IMR-90 (cell line): ENCODE data around the gene TUB. TPM values are rescaled to one million over a fixed set of nuclear protein-coding genes. Genes with fewer than 3 reads are reported as not detected.

ENCODE experiments used
- ATAC-seq: fragments of 200-7000 bp; cut with Tn5 transposase; 2 replicates; pipeline ENCODE4 v1.9.1; 2020; ENCODE audit warnings: low read depth, mild to moderate bottlenecking, moderate library complexity
- BruUV-seq: library from RNA; stranded (reverse); fragments of 400-500 nt; replicated peaks from 2 replicates; lab custom pipeline; 2021; lab: Mats Ljungman, UMichigan
- CTCF ChIA-PET: fragments of 300-600 bp; formaldehyde crosslinking; extraction: SDS; loops from one replicate; lab custom pipeline; 2021; ENCODE audit warnings: antibody characterized with exemption; lab: Yijun Ruan, JAX
- POLR2A ChIA-PET: fragments of 300-600 bp; sonication (Branson Sonifier 250); formaldehyde crosslinking; loops from one replicate; lab custom pipeline; 2022; ENCODE audit warnings: antibody characterized with exemption; ENCODE audit not compliant: unreplicated experiment; lab: Charles Lee
- DNase-seq: peaks from one replicate; pipeline ENCODE4 v3.0.0; 2013
- H2AFZ ChIP-seq: replicated peaks from 2 replicates; pipeline ENCODE3; 2013; ENCODE audit warnings: low read length, mild to moderate bottlenecking; ENCODE audit not compliant: poor library complexity
- H2AK5ac ChIP-seq: 2 replicates; pipeline ENCODE4 v1.6.1; 2013; ENCODE audit warnings: low read depth, low read length, inconsistent platforms
- H2AK9ac ChIP-seq: replicated peaks from 2 replicates; pipeline ENCODE3; 2013; ENCODE audit warnings: mild to moderate bottlenecking, low read depth, low read length, moderate library complexity; ENCODE audit not compliant: poor library complexity
- H2BK120ac ChIP-seq: 2 replicates; pipeline ENCODE4 v1.6.1; 2013; ENCODE audit warnings: low read depth, low read length, inconsistent platforms
- H2BK15ac ChIP-seq: 3 replicates; pipeline ENCODE4 v1.6.1; 2013; ENCODE audit warnings: low read depth, low read length, inconsistent platforms
- H2BK20ac ChIP-seq: 2 replicates; pipeline ENCODE4 v1.6.1; 2013; ENCODE audit warnings: low read depth, mild to moderate bottlenecking, inconsistent platforms, low read length, moderate library complexity
- H2BK5ac ChIP-seq: 2 replicates; pipeline ENCODE4 v1.6.1; 2013; ENCODE audit warnings: mild to moderate bottlenecking, low read depth, low read length, inconsistent platforms; ENCODE audit not compliant: poor library complexity, severe bottlenecking
- H3K14ac ChIP-seq: replicated peaks from 2 replicates; pipeline ENCODE4 v1.6.1; 2013; ENCODE audit warnings: low read depth, low read length, inconsistent platforms
- H3K18ac ChIP-seq: 2 replicates; pipeline ENCODE4 v1.6.1; 2013; ENCODE audit warnings: low read depth, low read length, control low read depth
- H3K23ac ChIP-seq: 2 replicates; pipeline ENCODE4 v1.6.1; 2013; ENCODE audit warnings: low read depth, low read length, inconsistent platforms
- H3K27ac ChIP-seq: 2 replicates; pipeline ENCODE4 v1.5.1; 2013; ENCODE audit warnings: mild to moderate bottlenecking, control low read depth, low read length; ENCODE audit not compliant: insufficient read depth
- H3K27me3 ChIP-seq: 2 replicates; pipeline ENCODE4 v1.6.1; 2013; ENCODE audit warnings: low read length; ENCODE audit not compliant: control insufficient read depth, insufficient read depth
- H3K36me3 ChIP-seq: 2 replicates; pipeline ENCODE4 v1.6.1; 2013; ENCODE audit warnings: low read length, mixed read lengths; ENCODE audit not compliant: control insufficient read depth, insufficient read depth
- H3K4ac ChIP-seq: 2 replicates; pipeline ENCODE4 v1.6.1; 2013; ENCODE audit warnings: low read depth, low read length, inconsistent platforms
- H3K4me1 ChIP-seq: 2 replicates; pipeline ENCODE4 v1.6.1; 2013; ENCODE audit warnings: low read length, mixed read lengths; ENCODE audit not compliant: control insufficient read depth, insufficient read depth
- H3K4me2 ChIP-seq: 2 replicates; pipeline ENCODE4 v1.6.1; 2013; ENCODE audit warnings: low read depth, mild to moderate bottlenecking, control low read depth, low read length, moderate library complexity
- H3K4me3 ChIP-seq: 2 replicates; pipeline ENCODE4 v1.5.1; 2013; ENCODE audit warnings: low read depth, mild to moderate bottlenecking, control low read depth, low read length, moderate library complexity; ENCODE audit not compliant: insufficient read depth
- H3K56ac ChIP-seq: 2 replicates; pipeline ENCODE4 v1.6.1; 2013; ENCODE audit warnings: low read length, inconsistent platforms; ENCODE audit not compliant: insufficient read depth; ENCODE audit errors: extremely low read depth
- H3K79me1 ChIP-seq, 2 experiments: 2 replicates each; pipeline ENCODE4 v1.6.1; 2013; ENCODE audit warnings: low read length in 2 of 2, inconsistent platforms in 1 of 2, low read depth in 1 of 2
- H3K9ac ChIP-seq: 2 replicates; pipeline ENCODE4 v1.6.1; 2013; ENCODE audit warnings: low read depth, low read length, control low read depth
- H3K9me1 ChIP-seq: 2 replicates; pipeline ENCODE4 v1.6.1; 2013; ENCODE audit warnings: low read length, inconsistent platforms; ENCODE audit not compliant: insufficient read depth
- H3K9me3 ChIP-seq: 2 replicates; pipeline ENCODE4 v1.6.1; 2013; ENCODE audit warnings: low read length; ENCODE audit not compliant: control insufficient read depth, insufficient read depth
- H4K20me1 ChIP-seq: 2 replicates; pipeline ENCODE4 v1.6.1; 2013; ENCODE audit warnings: low read length, inconsistent platforms; ENCODE audit not compliant: insufficient read depth
- H4K5ac ChIP-seq: 2 replicates; pipeline ENCODE4 v1.6.1; 2013; ENCODE audit warnings: mild to moderate bottlenecking, low read depth, low read length, control low read depth
- H4K8ac ChIP-seq, 2 experiments: 2 replicates each; pipeline ENCODE4 v1.6.1; 2013; ENCODE audit warnings: low read depth in 2 of 2, low read length in 2 of 2, control low read depth in 1 of 2, inconsistent platforms in 1 of 2
- H4K91ac ChIP-seq: 2 replicates; pipeline ENCODE4 v1.6.1; 2013; ENCODE audit warnings: low read depth, low read length, inconsistent platforms; ENCODE audit not compliant: insufficient read depth
- BHLHE40 ChIP-seq: fragments of 150-350 bp; IDR thresholded peaks from 2 replicates; pipeline ENCODE4 v1.6.1; 2016; ENCODE audit warnings: mild to moderate bottlenecking, low read depth, low read length
- CEBPB ChIP-seq: IDR thresholded peaks from 2 replicates; pipeline ENCODE4 v1.6.1; 2012; ENCODE audit warnings: low read depth, low read length, improper control_type of control experiment
- CHD1 ChIP-seq: IDR thresholded peaks from 2 replicates; pipeline ENCODE4 v1.6.1; 2012; ENCODE audit warnings: low read depth, low read length, improper control_type of control experiment
- CTCF ChIP-seq: conservative IDR thresholded peaks from 2 replicates; pipeline ENCODE4 v1.5.1; 2012; ENCODE audit warnings: mild to moderate bottlenecking, low read depth, low read length, improper control_type of control experiment
- ELK1 ChIP-seq: fragments of 150-350 bp; IDR thresholded peaks from 2 replicates; pipeline ENCODE4 v1.6.1; 2016; ENCODE audit warnings: low read depth, mild to moderate bottlenecking, low read length, moderate library complexity, borderline replicate concordance
- FOS ChIP-seq: fragments of 150-350 bp; IDR thresholded peaks from 2 replicates; pipeline ENCODE4 v1.6.1; 2016; ENCODE audit warnings: low read depth, low read length
- MAFK ChIP-seq: IDR thresholded peaks from 2 replicates; pipeline ENCODE4 v1.6.1; 2012; ENCODE audit warnings: low read depth, low read length, improper control_type of control experiment
- MAZ ChIP-seq: IDR thresholded peaks from 2 replicates; pipeline ENCODE4 v1.6.1; 2012; ENCODE audit warnings: low read depth, mild to moderate bottlenecking, low read length, improper control_type of control experiment, moderate library complexity, borderline replicate concordance
- MXI1 ChIP-seq: IDR thresholded peaks from 2 replicates; pipeline ENCODE4 v1.6.1; 2012; ENCODE audit warnings: low read depth, mild to moderate bottlenecking, low read length, moderate library complexity, borderline replicate concordance
- NFE2L2 ChIP-seq: fragments of 150-350 bp; IDR thresholded peaks from 2 replicates; pipeline ENCODE4 v1.6.1; 2016; ENCODE audit warnings: low read depth, mild to moderate bottlenecking, low read length
- POLR2A ChIP-seq: IDR thresholded peaks from 2 replicates; pipeline ENCODE4 v1.6.1; 2012; ENCODE audit warnings: mild to moderate bottlenecking, low read depth, low read length
- RAD21 ChIP-seq: IDR thresholded peaks from 2 replicates; pipeline ENCODE4 v1.6.1; 2012; ENCODE audit warnings: low read length, improper control_type of control experiment
- RCOR1 ChIP-seq: IDR thresholded peaks from 2 replicates; pipeline ENCODE4 v1.6.1; 2012; ENCODE audit warnings: mild to moderate bottlenecking, low read length, improper control_type of control experiment; ENCODE audit not compliant: insufficient replicate concordance
- RFX5 ChIP-seq: IDR thresholded peaks from 2 replicates; pipeline ENCODE4 v1.8.0; 2012; ENCODE audit warnings: low read depth, mild to moderate bottlenecking, low read length, moderate library complexity
- SMC3 ChIP-seq: fragments of 150-350 bp; IDR thresholded peaks from 2 replicates; pipeline ENCODE4 v1.6.1; 2016; ENCODE audit warnings: low read depth, mild to moderate bottlenecking, antibody characterized with exemption, low read length, moderate library complexity
- USF2 ChIP-seq: fragments of 150-350 bp; IDR thresholded peaks from 2 replicates; pipeline ENCODE4 v1.6.1; 2017; ENCODE audit warnings: mild to moderate bottlenecking, antibody characterized with exemption, low read length, low read depth
- WGBS, 2 experiments: methylation state at CpG; one replicate each; pipeline versions ENCODE4 v1.1.5 to v1.1.7; 2013; ENCODE audit warnings: missing lambda C conversion rate in 2 of 2; ENCODE audit not compliant: insufficient read length in 1 of 2; ENCODE audit errors: extremely low coverage in 2 of 2; 5-methylcytosine and 5-hydroxymethylcytosine counted together
- dilution Hi-C: fragments of 300-500 bp; cut with HindIII; formaldehyde crosslinking; loops from one replicate; pipeline ENCODE4 v1.14.3; 2018; ENCODE audit warnings: low sequenced_read_pairs; ENCODE audit not compliant: unreplicated experiment
- in situ Hi-C: fragments of 300-500 bp; cut with MboI; formaldehyde crosslinking; loops from 3 replicates; pipeline ENCODE4 v1.14.3; 2019; ENCODE audit warnings: low sequenced_read_pairs, inconsistent platforms, mixed read lengths
- intact Hi-C: fragments of 100-400 bp; cut with micrococcal nuclease; formaldehyde crosslinking; loops from 2 replicates; pipeline ENCODE4 v1.10.0; 2022
- polyA plus RNA-seq, 3 experiments: library from polyadenylated mRNA; depleted of rRNA; stranded (reverse); fragments of >200 nt; gene quantifications; 2 replicates each; pipeline ENCODE4 v1.2.3, GENCODE V29; 2012; ENCODE audit warnings: low replicate concordance in 1 of 3
- total RNA-seq: library from RNA; depleted of rRNA; stranded (reverse); fragments of >200 nt; gene quantifications from 2 replicates; pipeline ENCODE4 v1.2.3, GENCODE V29; 2012

Gene TUB
- total and polyA plus RNA-seq, 2 of the 4 experiments (the other 2 are of a cell fraction): 11.8 to 12.9 TPM

- H2AFZ ChIP-seq: no peak overlapping the region
- no peaks in the 10 kb centered on the region for H4K20me1 ChIP-seq
- H3K27ac ChIP-seq: peak overlapping the region; percentile 16; the same call in 1 of the 2 replicates
- WGBS, 2 experiments: 5% methylated on average over 4 of the region's 8 CpGs; no CpG with 5 or more reads in 1 of the 2 experiments
- H3K23ac ChIP-seq: no peak overlapping the region
- no peaks in the 10 kb centered on the region for H3K9me3 ChIP-seq
- H2BK5ac ChIP-seq: no peak overlapping the region
- CTCF ChIA-PET: interaction anchor here (0.9 kb wide), 1 partner anchor 13 kb away, joined by 6 read pairs; no protein-coding TSS in a partner anchor
- no peak overlapping the region for H3K9ac ChIP-seq
- no peak overlapping the region for H2AK5ac ChIP-seq
- ATAC-seq (peak; percentile 33), DNase-seq (no peak)
- H3K18ac ChIP-seq: no peak overlapping the region
- H3K9me1 ChIP-seq: peaks cover 5% of the 10 kb centered on the region; the same call in 1 of the 2 replicates
- no peak overlapping the region for H2BK20ac ChIP-seq
- H4K5ac ChIP-seq: no peak overlapping the region
- in situ Hi-C loops: no loop called here
- TF ChIP-seq CEBPB (no peak), ELK1 (no peak), MAFK (no peak), RCOR1 (no peak), POLR2A (no peak), RAD21 (no peak), USF2 (no peak), MAZ (no peak), MXI1 (no peak), BHLHE40 (no peak), CHD1 (no peak), FOS (no peak), SMC3 (no peak), NFE2L2 (no peak), CTCF (no peak), RFX5 (no peak)
- BruUV-seq: no TSS peak
- H4K91ac ChIP-seq: no peak overlapping the region
- no peak overlapping the region for H3K14ac ChIP-seq
- H2BK15ac ChIP-seq: no peak overlapping the region
- H4K8ac ChIP-seq: no peak overlapping the region
- no peak overlapping the region for H2AK9ac ChIP-seq
- dilution Hi-C loops: no loop called here
- H3K36me3 ChIP-seq: peaks cover 2% of the 10 kb centered on the region; the same call in 1 of the 2 replicates
- H3K4ac ChIP-seq: no peak overlapping the region
- POLR2A ChIA-PET: interaction anchor here (0.6 kb wide), 1 partner anchor 1201 kb away, joined by 4 read pairs; no protein-coding TSS in a partner anchor
- H3K56ac ChIP-seq: no peak overlapping the region
- H3K4me2 ChIP-seq: peak overlapping the region; percentile 77
- H3K27me3 ChIP-seq: no peaks in the 10 kb centered on the region
- intact Hi-C loops: no loop called here
- no peak overlapping the region for H3K4me3 ChIP-seq
- H2BK120ac ChIP-seq: no peak overlapping the region
- H3K4me1 ChIP-seq: peaks cover 6% of the 10 kb centered on the region
- no peaks in the 10 kb centered on the region for H3K79me1 ChIP-seq
These were observed 30.6 kb downstream of the TUB start for GRCh38 chr11:8111636-8112035.
